Suprapubic skin (tissue), 4 donors: ENCODE measurements around the gene SMC3. TPM values are rescaled to one million over a fixed set of nuclear protein-coding genes. Genes with fewer than 3 reads are reported as not detected.

Experiments used
- DNase-seq, 2 donors: peaks; one replicate each; pipeline ENCODE4 v3.0.0-alpha.2; 2019; ENCODE audit warnings: low spot score in 2 of 2
- H3K27ac ChIP-seq: fragments of 200-600 bp; sonication (generic); one replicate; pipeline ENCODE4 v1.5.1; 2019
- H3K27me3 ChIP-seq: fragments of 200-600 bp; sonication (generic); one replicate; pipeline ENCODE4 v1.5.1; 2019
- H3K36me3 ChIP-seq: fragments of 200-600 bp; sonication (generic); one replicate; pipeline ENCODE4 v1.5.1; 2019
- H3K4me1 ChIP-seq: fragments of 200-600 bp; sonication (generic); one replicate; pipeline ENCODE4 v1.5.1; 2019
- H3K4me3 ChIP-seq: fragments of 200-600 bp; sonication (generic); one replicate; pipeline ENCODE4 v1.5.1; 2019; ENCODE audit warnings: mild to moderate bottlenecking
- H3K9me3 ChIP-seq: fragments of 200-600 bp; sonication (generic); one replicate; pipeline ENCODE4 v1.5.1; 2019
- CTCF ChIP-seq, 2 donors: fragments of 200-600 bp in 1 of 2; fragments of 450-650 bp in 1 of 2; sonication (generic) in 1 of 2; IDR thresholded peaks; one replicate each; pipeline ENCODE4 v1.5.1; 2016 to 2019; ENCODE audit warnings: antibody characterized with exemption in 2 of 2, mild to moderate bottlenecking in 1 of 2, moderate library complexity in 1 of 2
- EP300 ChIP-seq: sonication (generic); formaldehyde crosslinking; IDR thresholded peaks from one replicate; pipeline ENCODE4 v1.6.1; 2017; ENCODE audit warnings: antibody characterized with exemption
- POLR2A ChIP-seq, 2 donors: fragments of 450-650 bp; IDR thresholded peaks; one replicate each; pipeline ENCODE4 v1.6.1; 2017; ENCODE audit warnings: antibody characterized with exemption in 2 of 2, mild to moderate bottlenecking in 2 of 2, moderate library complexity in 2 of 2
- POLR2AphosphoS5 ChIP-seq, 3 donors: sonication (generic); formaldehyde crosslinking; IDR thresholded peaks; one replicate each; pipeline ENCODE4 v1.6.1; 2017; ENCODE audit warnings: antibody characterized with exemption in 3 of 3
- WGBS: methylation state at CpG from one replicate; pipeline ENCODE4 v1.1.5; 2018; 5-methylcytosine and 5-hydroxymethylcytosine counted together
- total RNA-seq, 4 donors: library from RNA; depleted of rRNA; stranded (reverse); fragments of >200 nt; gene quantifications; one replicate each; pipeline ENCODE4 v1.1.0, GENCODE V29; 2016

SMC3 gene
- total RNA-seq, 4 donors from 2014 or later = 18.9 to 33.5 (median 23.3) TPM

DNA sequence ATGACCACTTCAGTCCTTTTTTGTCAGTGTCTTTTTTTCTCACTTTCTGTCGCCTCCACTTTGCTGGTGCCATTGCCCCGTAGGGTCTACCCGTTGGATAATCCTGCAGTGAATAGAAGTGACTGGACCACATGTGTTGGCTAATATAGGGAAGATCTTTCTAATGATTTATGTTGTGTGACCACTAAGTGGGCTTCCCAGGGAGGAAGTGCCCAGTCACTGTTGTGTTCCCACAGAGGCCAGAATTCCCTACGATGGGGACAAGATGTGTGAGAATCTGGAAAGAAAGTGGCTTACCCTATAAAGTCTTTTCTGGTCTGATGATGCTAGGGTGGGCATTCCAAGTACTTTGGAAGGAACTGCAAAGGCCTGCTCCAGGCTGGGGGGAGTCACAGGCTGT lies 28.4 kb upstream of the SMC3 start:
- H3K27ac ChIP-seq = no peak overlapping the region
- no peak for DNase-seq
- TF ChIP-seq EP300 (no peak), POLR2AphosphoS5 (IDR thresholded peaks at IDR 0.05) (no peak), POLR2A (IDR thresholded peaks at IDR 0.05) (no peak), CTCF (IDR thresholded peaks at IDR 0.05) (no peak)
- H3K27me3 ChIP-seq = peaks cover 3% of the 10 kb centered on the region
- H3K9me3 ChIP-seq = no peaks in the 10 kb centered on the region
- H3K4me3 ChIP-seq = no peak overlapping the region
- 90% methylated on average over 4 of the region's 4 CpGs for WGBS
- peaks cover 4% of the 10 kb centered on the region for H3K4me1 ChIP-seq
- no peaks in the 10 kb centered on the region for H3K36me3 ChIP-seq

- Histone ChIP-seq H3K27me3 (no peaks in the 10 kb centered on the region), H3K4me3 (no peak overlapping the region), H3K36me3 (no peaks in the 10 kb centered on the region), H3K9me3 (no peaks in the 10 kb centered on the region), H3K27ac (no peak overlapping the region), H3K4me1 (peaks cover 4% of the 10 kb centered on the region)
- TF ChIP-seq EP300 (no peak), CTCF (IDR thresholded peaks at IDR 0.05) (no peak), POLR2AphosphoS5 (IDR thresholded peaks at IDR 0.05) (no peak), POLR2A (IDR thresholded peaks at IDR 0.05) (no peak)
- 90% methylated on average over 1 of the region's 1 CpG for WGBS
- DNase-seq = no peak
These were observed 27.5 kb upstream of the SMC3 start for GRCh38 chr10:110540031-110540430.

DNA sequence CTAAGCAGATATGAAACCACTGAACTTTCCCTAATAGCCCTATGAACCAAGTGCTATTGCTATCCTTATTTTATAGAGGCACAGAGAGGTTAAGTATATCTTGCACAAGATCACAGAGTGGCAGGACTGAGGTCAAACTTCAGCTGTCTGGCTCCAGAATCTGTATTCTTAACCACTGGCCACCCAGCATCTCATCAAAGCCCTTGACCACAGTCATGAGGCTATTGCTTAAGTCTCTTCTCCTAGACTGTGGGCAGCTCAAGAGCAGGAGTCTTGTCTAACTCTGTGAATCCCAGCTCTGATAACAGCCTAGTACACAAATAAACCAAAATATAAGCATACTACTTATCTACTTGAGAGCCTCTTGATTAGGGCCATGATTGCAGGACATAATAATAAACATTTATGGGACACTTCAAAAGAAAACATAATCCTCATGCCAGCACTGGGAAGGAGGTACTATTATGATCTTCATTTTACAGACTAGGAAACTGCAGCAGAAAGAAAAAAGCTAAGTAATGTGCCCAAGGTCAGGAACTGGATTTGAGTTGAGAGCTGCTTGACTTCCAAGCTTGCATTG lies 22.4 kb upstream of the SMC3 start:
- DNase-seq = no peak
- no peak overlapping the region for H3K27ac ChIP-seq
- TF ChIP-seq POLR2A (IDR thresholded peaks at IDR 0.05) = no peak
- TF ChIP-seq CTCF (IDR thresholded peaks at IDR 0.05) = no peak
- no peak for TF ChIP-seq EP300
- no peak for TF ChIP-seq POLR2AphosphoS5 (IDR thresholded peaks at IDR 0.05)
- no peaks in the 10 kb centered on the region for H3K36me3 ChIP-seq
- no peaks in the 10 kb centered on the region for H3K4me1 ChIP-seq
- H3K9me3 ChIP-seq = no peaks in the 10 kb centered on the region
- H3K4me3 ChIP-seq = no peak overlapping the region
- H3K27me3 ChIP-seq = peaks cover 10% of the 10 kb centered on the region

DNA sequence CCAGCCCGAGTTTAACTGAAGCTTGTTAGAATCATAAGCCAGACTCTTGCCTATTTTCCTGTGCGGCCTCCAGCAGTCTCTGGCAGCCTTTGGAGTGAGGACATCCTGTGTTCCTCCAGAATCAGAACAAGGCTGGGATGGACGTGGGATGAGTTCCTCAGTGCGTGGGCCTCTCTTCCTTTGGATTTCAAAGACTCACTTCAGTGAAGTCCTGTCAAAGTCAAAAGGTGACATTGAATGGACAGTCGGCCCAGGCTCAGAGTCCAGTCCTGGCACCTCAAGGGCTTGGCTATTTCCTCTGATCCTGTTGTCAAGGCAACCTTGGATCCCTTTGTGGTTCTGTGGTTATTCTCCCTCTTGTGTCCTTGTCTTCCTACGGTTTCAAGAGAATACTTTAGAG lies 21.4 kb upstream of the SMC3 start:
- H3K4me3 ChIP-seq = no peak overlapping the region
- H3K9me3 ChIP-seq = no peaks in the 10 kb centered on the region
- WGBS = 74% methylated on average over 6 of the region's 6 CpGs
- no peak overlapping the region for H3K27ac ChIP-seq
- no peaks in the 10 kb centered on the region for H3K4me1 ChIP-seq
- no peak for DNase-seq
- no peak for TF ChIP-seq CTCF (IDR thresholded peaks at IDR 0.05)
- no peak for TF ChIP-seq EP300
- TF ChIP-seq POLR2A (IDR thresholded peaks at IDR 0.05) = no peak
- TF ChIP-seq POLR2AphosphoS5 (IDR thresholded peaks at IDR 0.05) = no peak
- H3K27me3 ChIP-seq = peaks cover 12% of the 10 kb centered on the region
- no peaks in the 10 kb centered on the region for H3K36me3 ChIP-seq

DNA sequence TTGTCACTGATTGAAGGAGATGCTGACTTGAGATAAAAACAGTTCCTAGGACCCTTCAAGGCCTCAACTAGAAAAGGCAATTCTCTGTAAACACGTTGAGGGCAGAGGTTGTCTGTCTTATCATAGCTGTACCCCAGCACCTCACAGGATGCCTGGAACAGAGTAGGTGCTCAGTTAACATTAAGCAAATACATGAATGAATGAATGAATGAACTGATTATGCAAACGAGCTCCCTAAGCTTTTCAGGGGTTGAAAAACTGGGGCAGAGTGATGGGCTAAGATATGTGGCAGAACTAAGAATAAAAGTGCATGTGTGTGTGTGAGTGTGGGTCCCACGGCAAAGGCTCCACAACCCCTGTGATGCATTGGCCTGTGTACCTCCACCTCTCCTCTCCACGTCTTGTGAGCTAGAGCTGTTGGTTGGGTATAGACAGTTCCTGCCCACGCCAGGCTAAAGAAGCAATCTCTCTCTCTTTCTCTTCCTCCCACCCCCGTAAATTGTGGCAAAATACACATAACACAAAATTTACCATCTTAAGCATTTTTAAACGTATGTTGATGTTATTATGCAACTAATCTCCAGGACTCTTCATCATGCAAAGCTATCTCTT lies 20.9 kb upstream of the SMC3 start:
- TF ChIP-seq EP300 = no peak
- TF ChIP-seq POLR2AphosphoS5 (IDR thresholded peaks at IDR 0.05) = no peak
- no peak for TF ChIP-seq POLR2A (IDR thresholded peaks at IDR 0.05)
- TF ChIP-seq CTCF (IDR thresholded peaks at IDR 0.05) = no peak
- Histone ChIP-seq H3K4me1 (no peaks in the 10 kb centered on the region), H3K27me3 (peaks cover 17% of the 10 kb centered on the region), H3K9me3 (no peaks in the 10 kb centered on the region), H3K27ac (no peak overlapping the region), H3K36me3 (no peaks in the 10 kb centered on the region), H3K4me3 (no peak overlapping the region)
- DNase-seq = no peak
- 75% methylated on average over 7 of the region's 7 CpGs for WGBS
